GM18505 (cell line): ENCODE data around the gene ARL8B.

ENCODE experiments used
- ATAC-seq: cut with Tn5 transposase; IDR thresholded peaks from one replicate; pipeline ENCODE4 v1.9.1; 2021; ENCODE audit not compliant: unreplicated experiment
- POLR2A ChIP-seq: IDR thresholded peaks from 4 replicates; pipeline ENCODE4 v1.6.1; 2011; ENCODE audit warnings: borderline replicate concordance; ENCODE audit not compliant: insufficient read depth, insufficient read length; ENCODE audit errors: extremely low read depth

The ARL8B gene

DNA sequence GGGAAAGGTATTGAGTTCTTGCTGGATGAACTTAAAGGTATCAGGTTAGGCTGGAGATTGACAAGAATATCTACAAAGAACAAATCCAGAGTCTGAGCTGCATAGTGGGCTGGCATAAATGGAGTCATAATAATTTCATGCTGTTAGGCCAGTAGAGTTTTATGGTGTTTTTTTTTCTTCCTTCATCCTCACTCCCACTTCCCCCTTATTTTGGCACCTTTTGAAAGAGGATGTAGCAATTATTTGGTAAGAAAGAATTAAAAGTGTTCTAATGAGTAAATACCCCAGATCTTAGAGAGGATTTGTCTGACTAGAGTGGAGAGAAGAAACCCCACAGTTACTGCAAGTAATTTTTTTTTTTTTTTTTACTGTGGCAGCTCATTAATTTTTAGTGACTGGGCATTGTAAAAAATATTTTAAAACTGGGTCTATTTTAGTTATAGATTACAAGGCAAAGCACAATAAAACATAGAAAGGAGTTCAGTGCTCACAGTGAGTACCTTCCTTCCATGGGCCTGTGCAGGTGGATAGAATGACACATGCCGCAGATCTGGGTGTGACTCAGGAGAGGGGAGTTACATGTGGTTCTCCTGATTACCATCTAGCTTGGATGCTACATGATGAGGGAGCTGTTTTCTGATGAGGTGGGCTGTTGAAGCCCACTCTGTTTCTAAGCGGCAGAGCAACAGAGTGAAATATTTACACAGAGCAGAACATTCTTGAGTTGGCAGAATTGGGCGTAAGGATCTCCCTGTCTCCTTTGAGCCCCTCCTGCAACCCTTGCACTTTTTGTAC lies 70.7 kb downstream of the ARL8B start:
- no peak for ATAC-seq
- TF ChIP-seq POLR2A: no peak

DNA sequence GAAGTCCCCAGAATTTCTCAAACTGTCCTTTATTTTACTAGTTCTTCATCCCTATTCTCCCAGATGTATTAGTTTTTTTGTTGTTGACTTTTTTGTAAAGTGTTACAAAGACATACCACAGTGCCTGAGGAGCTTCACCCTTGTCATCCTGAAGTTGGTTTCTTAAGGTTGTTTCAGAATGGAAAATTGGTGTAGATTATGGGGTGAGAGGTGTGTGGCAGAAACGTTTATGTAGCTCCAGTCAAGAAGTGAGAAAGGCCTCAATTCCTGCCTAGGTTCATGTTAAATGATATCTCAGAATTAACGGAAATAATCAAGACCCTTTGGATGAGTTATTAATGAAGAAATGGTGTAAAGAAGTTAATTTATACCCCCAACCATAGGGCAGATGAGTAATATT lies 72.2 kb downstream of the ARL8B start:
- TF ChIP-seq POLR2A: no peak
- no peak for ATAC-seq

DNA sequence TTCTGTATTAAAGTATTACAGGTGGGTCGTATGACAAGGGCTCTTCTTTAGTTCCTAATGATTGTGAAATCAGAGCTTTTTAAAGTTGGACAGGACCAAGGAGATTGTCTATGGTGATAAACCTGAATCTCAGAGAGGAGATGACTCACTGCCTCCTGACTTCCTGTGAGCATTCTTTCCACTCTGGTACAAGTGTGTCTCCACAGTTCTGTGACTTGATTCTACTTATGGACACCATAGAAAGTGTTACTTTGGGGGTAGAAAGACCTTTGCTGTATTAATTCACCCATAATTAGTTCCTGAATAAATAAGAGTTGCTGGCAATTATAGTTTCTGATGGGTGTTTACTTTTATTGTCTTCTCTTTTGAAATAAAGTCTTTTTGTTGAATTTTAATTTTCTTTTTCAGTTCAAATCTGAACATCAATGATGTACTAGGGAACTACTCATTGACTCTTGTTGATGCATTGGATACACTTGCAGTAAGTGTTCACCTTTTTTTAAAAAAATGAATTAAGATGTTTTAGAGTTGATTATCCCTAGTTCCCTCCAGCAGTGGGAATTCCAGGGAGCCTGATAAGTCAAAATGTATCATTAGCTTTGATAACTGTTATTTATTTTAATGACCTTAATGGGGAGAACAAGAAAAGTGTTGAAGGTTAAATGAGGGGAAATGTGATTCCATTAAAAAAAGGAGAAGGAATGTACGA lies 72.9 kb downstream of the ARL8B start:
- peak; percentile 43 for ATAC-seq

DNA sequence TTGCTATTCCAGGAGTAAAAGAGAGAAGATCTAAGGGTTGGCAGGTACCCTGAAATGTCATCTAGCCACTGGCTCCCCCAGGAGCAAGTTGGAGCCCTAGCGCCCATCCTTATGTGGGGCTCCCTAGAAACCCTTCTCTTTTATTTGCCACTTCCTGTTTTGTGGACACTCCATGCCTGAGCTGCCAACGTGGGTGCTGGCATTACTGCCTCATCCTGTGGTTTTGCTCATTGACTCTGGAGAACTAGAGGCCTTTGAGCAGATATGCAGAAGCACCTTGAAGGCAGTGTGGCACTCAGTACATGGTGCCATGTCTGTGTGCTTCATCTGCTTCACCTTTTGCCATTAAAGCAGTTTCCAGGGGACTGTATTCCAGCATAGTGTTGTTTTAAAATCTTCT lies 73.5 kb downstream of the ARL8B start:
- peak; percentile 15 for TF ChIP-seq POLR2A
- ATAC-seq: no peak

More for the DNA sequence above, 72.9 kb downstream of the ARL8B start:
- TF ChIP-seq POLR2A: no peak

DNA sequence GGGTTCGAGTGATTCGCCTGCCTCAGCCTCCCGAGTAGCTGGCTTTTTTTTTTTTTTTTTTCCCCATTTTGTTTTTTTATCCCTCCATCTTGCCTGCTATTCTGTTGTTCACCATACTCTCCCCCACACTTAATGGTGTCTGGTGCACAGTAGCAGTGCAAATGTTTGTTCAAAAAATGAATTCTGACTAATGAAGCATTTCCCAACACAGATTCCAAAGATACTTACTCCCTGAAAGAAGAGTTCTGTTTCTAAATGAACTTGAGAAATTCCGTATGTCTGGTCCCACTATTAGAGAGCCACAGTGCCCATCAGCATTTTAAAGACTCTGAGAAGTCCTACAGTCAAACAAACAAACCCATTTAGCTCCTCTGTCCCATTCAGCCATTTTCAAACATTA lies 74.9 kb downstream of the ARL8B start:
- no peak for ATAC-seq
- TF ChIP-seq POLR2A: no peak

DNA sequence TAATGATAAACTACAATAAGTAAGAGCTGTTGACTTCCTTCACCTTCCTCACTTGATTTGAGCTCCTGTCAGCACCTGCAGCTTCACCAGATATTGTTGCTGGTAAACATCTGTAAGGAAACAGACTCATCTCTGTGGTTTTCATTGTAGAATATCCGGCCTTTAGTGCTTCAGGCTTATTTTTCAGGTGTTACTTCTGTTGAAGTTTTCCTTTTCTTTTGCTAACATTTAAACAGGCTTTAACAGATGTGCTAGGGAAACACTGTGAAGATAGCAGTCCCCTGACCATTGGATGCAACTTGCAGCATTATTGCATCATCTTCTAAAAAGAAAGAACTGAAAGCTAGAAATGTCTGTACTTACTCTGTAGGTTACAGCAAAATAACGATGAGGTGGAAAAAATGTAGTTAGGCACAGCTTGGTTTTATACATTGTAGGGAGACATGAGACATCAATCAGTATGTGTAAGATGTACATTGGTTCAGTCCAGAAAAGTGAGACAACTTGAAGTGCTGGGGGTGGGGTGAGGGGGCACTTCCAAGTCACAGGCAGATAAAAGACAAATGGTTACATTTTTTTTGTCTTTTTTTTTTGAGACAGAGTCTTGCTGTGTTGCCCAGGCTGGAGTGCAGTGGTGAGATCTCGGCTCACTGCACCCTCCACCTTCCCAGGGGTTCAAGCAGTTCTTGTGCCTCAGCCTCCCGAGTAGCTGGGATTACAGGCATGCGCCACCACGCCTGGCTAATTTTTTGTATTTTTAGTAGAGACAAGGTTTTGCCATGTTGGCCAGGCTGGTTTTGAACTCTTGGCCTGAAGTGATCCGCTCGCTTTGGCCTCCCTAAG lies 75.6 kb downstream of the ARL8B start:
- TF ChIP-seq POLR2A: no peak
- peak; percentile 70 for ATAC-seq

DNA sequence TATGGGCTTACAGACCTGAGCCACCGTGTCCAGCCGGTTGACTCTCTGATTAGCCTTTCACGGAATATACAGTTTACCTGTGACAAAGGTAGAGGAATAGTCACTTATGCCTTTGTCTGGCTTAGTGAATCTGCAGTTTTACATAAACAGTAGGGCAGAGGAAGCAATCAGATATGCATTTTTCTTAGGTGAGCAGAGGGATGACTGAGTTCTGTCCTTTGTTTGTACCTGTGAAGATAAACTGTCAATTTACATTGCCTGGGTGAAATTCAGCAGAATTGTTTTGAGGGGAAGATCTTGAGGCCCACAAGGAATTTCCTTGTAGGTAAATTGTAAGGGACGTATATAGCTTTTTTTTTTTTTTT lies 76.2 kb downstream of the ARL8B start:
- ATAC-seq: no peak
- TF ChIP-seq POLR2A: no peak

DNA sequence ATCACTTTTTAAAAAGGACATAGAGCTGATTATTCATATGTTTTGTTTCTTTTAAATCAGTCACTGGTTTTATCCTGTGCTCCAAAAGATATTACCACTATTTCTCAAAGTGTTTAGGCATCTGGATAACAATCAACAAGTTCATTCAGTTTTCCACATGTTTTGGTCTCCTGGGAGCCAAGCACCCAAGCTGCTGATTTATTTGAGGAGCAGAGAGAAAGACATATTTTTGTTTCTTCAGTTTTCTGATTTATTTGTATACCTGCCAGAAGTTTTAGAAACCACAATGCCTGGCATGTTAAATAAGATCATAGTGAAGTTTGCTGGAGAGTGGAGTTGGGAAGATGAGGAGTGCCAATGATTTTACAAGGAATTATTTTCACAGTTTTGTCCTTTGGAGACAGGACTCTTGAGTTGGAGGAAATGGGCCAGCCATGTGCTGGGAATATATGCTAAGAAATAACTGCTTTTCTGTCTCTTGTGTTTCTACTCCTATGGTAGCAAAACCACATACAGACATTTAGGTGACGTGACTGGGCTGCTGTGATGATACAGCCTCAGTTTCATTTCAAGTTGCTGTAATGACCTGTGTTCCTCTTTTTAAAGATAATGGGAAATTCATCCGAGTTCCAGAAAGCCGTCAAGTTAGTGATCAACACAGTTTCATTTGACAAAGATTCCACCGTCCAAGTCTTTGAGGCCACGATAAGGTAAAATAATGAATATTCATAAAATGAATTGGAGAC lies 77.1 kb downstream of the ARL8B start:
- TF ChIP-seq POLR2A: no peak
- peak; percentile 33 for ATAC-seq

DNA sequence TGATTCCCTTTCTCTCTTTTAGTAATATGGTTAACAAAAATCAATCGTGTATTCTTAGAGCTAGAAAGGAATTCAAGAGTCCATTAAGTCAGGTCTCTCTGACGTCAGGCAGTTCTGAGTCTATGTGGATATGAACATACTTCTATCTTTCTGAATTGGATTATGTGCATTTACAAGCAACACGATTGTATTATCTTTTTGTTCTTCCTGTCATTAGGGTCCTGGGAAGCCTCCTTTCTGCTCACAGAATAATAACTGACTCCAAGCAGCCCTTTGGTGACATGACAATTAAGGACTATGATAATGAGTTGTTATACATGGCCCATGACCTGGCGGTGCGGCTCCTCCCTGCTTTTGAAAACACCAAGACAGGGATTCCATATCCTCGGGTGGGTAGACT lies 79.4 kb downstream of the ARL8B start:
- no peak for TF ChIP-seq POLR2A
- no peak for ATAC-seq

DNA sequence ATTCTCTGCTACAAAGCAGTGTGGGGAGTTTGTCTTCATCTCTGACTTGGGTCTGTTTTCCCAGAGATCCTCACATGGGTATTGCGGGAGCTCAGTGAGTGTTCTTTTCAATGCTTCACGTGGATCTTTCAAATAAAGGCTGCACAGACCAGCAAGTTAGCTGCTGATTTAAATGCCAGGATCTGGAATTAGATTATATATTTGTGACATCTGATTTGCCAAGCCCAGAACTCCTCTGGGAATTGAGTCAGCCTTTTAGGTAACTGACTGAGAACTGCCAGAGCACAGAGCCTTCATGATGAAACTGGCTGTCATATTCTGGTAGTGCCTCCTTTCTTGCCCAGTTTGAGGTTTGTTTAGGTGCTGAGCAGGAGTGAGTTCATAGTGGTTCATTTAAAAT lies 80.1 kb downstream of the ARL8B start:
- no peak for ATAC-seq
- TF ChIP-seq POLR2A: no peak

DNA sequence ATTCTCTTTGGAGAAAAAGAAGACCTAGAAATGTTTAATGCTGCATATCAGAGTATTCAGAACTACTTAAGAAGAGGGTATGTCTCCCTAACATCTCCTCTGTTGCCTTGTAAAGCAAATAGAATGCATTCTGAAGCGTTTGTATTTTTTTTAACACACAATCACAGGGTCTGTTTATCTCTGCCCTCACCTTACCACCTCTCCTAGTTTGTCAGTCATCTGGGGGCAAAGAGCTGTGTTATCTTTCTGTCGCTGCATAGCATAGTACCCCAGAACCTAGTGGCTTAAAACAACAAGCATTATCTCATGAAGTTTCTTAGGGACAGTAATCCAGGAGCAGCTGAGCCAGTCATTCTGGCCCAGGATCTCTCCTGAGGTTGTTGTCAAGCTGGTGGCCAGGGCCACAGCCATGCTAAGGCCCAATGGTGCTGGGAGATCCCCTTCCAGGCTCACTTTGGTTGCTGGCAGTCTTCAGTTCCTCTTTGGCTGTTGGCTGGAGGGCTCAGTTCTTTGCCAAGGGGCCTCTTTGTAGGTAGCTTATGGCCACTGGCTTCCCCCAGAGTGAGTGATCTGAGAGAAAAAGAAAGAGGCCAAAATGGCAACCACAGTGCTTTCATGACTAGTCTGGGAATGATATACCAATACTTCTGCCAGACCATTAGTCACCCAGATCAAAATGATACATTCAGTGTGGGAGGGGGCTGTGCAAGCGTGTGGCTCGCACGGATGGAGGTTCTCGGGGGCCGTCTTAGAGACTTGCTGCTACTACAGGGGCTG lies 83.3 kb downstream of the ARL8B start:
- ATAC-seq: peak; percentile 99
- TF ChIP-seq POLR2A: no peak

DNA sequence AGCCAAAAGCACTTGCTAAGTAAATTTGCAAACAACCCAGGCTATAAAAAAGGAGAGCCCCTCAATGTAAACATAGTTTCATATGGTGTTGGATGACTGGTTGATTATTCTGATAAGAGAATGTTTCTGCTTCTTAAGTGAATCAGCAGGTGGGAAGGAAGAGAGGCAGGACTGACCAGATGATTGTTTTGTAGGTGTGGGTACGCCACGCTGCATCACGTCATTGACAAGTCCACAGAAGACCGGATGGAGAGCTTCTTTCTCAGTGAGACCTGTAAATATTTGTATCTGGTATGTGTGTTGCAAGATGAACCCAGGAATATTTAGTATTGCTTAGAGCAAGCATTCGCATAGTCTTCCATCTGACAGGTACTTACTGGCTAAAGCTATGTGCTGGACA lies 88.8 kb downstream of the ARL8B start:
- no peak for TF ChIP-seq POLR2A

More for the DNA sequence above, 88.8 kb downstream of the ARL8B start:
- no peak for ATAC-seq
